ENCODE data around the gene CCL16.

DNA sequence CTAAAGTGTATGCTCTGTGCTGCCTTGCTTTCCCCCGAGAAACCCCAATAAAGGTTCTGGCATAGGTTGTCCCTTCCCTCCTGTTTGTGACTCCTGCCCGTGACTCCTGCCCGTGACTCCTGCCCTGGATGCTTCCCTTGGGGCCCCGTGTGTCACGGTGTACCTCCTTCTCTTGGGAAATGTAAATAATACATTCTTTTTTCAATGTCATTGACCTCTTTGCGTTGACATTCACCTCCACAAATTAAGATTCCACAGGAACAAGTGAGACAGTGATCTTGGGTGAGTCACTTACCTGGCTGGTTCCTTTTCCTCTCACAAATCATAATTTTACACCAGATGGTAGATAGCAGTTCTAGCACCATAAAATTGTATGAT is 19.4 kb upstream of the CCL16 start:
- no peak for TF ChIP-seq TAF7 (optimal IDR thresholded peaks at IDR 0.05; ENCODE audit: borderline replicate concordance, low read depth, low read length)
- no peak for TF ChIP-seq TAF1 (IDR thresholded peaks at IDR 0.05; ENCODE audit: low read depth, low read length)
- TF ChIP-seq YY1 (IDR thresholded peaks at IDR 0.05; ENCODE audit: low read depth, low read length) = no peak
- TF ChIP-seq, protein P1, sequence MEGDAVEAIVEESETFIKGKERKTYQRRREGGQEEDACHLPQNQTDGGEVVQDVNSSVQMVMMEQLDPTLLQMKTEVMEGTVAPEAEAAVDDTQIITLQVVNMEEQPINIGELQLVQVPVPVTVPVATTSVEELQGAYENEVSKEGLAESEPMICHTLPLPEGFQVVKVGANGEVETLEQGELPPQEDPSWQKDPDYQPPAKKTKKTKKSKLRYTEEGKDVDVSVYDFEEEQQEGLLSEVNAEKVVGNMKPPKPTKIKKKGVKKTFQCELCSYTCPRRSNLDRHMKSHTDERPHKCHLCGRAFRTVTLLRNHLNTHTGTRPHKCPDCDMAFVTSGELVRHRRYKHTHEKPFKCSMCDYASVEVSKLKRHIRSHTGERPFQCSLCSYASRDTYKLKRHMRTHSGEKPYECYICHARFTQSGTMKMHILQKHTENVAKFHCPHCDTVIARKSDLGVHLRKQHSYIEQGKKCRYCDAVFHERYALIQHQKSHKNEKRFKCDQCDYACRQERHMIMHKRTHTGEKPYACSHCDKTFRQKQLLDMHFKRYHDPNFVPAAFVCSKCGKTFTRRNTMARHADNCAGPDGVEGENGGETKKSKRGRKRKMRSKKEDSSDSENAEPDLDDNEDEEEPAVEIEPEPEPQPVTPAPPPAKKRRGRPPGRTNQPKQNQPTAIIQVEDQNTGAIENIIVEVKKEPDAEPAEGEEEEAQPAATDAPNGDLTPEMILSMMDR (IDR thresholded peaks at IDR 0.05; ENCODE audit: control extremely low read depth in 1 of 3, insufficient read depth in 1 of 3, low read depth in 1 of 3, low read length in 3 of 3) = no peak
- TF ChIP-seq JUN (IDR thresholded peaks at IDR 0.05; ENCODE audit: low read depth, low read length) = no peak
- TF ChIP-seq, protein P2, sequence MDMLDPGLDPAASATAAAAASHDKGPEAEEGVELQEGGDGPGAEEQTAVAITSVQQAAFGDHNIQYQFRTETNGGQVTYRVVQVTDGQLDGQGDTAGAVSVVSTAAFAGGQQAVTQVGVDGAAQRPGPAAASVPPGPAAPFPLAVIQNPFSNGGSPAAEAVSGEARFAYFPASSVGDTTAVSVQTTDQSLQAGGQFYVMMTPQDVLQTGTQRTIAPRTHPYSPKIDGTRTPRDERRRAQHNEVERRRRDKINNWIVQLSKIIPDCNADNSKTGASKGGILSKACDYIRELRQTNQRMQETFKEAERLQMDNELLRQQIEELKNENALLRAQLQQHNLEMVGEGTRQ (IDR thresholded peaks at IDR 0.05; ENCODE audit: low read length) = no peak
- TF ChIP-seq SIN3A (conservative IDR thresholded peaks at IDR 0.05 in 1 of 2, IDR thresholded peaks at IDR 0.05 in 1 of 2; ENCODE audit: low read depth in 1 of 2, low read length in 2 of 2) = no peak
- no peak for TF ChIP-seq POLR2A (IDR thresholded peaks at IDR 0.05; ENCODE audit: control extremely low read depth in 1 of 2, low read depth in 2 of 2, low read length in 2 of 2)
- no peak for TF ChIP-seq CBX8 (IDR thresholded peaks at IDR 0.05; ENCODE audit: borderline replicate concordance, low read depth, low read length)

Data from H1 (cell line).